ENCODE measurements around the gene PRIMPOL.
"Not testable (repeated sequence)": the region's sequence is repeated elsewhere in the genome, so short reads cannot be mapped to it uniquely, and the experiment has no call there.

Gene PRIMPOL

GRCh38 chr4:184649026-184649970 is at the start of gene PRIMPOL, which contains the start of gene CASP3:
TSS of gene PRIMPOL (plus strand) at chr4:184649738. CDS start at chr4:184657141, 7,403 bp downstream.
TSS of gene CASP3 (minus strand) at chr4:184649447. CDS start at chr4:184638453, 10,994 bp downstream.
- DNase-seq: peak; percentile 99

- not testable (repeated sequence) for DNase-seq
Observed at GRCh38 chr4:184600982-184601381, 48.6 kb upstream of the PRIMPOL start.

GRCh38 chr4:184602857-184603256 is 46.7 kb upstream of the PRIMPOL start:
- DNase-seq: not testable (repeated sequence)

GRCh38 chr4:184607429-184607828 is 42.1 kb upstream of the PRIMPOL start:
- DNase-seq: not testable (repeated sequence)

- peak; percentile 1 for DNase-seq
Observed at GRCh38 chr4:184612074-184612473, 37.5 kb upstream of the PRIMPOL start.

GRCh38 chr4:184613405-184613804 is 36.1 kb upstream of the PRIMPOL start:
- no peak for DNase-seq

- DNase-seq: no peak
Observed at GRCh38 chr4:184614509-184614908, 35.0 kb upstream of the PRIMPOL start.

- DNase-seq: not testable (repeated sequence)
Observed at GRCh38 chr4:184616168-184616567, 33.4 kb upstream of the PRIMPOL start.

GRCh38 chr4:184616633-184617551 is 32.6 kb upstream of the PRIMPOL start:
- DNase-seq: no peak

- no peak for DNase-seq
Observed at GRCh38 chr4:184617600-184618196, 31.8 kb upstream of the PRIMPOL start.

- no peak for DNase-seq
Observed at GRCh38 chr4:184620212-184620867, 29.2 kb upstream of the PRIMPOL start.

GRCh38 chr4:184621518-184621917 is 28.0 kb upstream of the PRIMPOL start:
- no peak for DNase-seq

- not testable (repeated sequence) for DNase-seq
Observed at GRCh38 chr4:184624504-184624903, 25.0 kb upstream of the PRIMPOL start.

- no peak for DNase-seq
Observed at GRCh38 chr4:184624972-184625554, 24.5 kb upstream of the PRIMPOL start.

- not testable (repeated sequence) for DNase-seq
Observed at GRCh38 chr4:184625783-184626596, 23.5 kb upstream of the PRIMPOL start.

- DNase-seq: no peak
Observed at GRCh38 chr4:184628103-184628502, 21.4 kb upstream of the PRIMPOL start.

- DNase-seq: no peak
Observed at GRCh38 chr4:184632842-184633241, 16.7 kb upstream of the PRIMPOL start.

- DNase-seq: no peak
Observed at GRCh38 chr4:184635381-184635780, 14.2 kb upstream of the PRIMPOL start.

- DNase-seq: no peak
Observed at GRCh38 chr4:184636144-184636543, 13.4 kb upstream of the PRIMPOL start.

- no peak for DNase-seq
Observed at GRCh38 chr4:184636897-184637296, 12.6 kb upstream of the PRIMPOL start.

- DNase-seq: no peak
Observed at GRCh38 chr4:184641022-184641421, 8.5 kb upstream of the PRIMPOL start.

Data from NCI-H82 (cell line).